A673 (cell line): ENCODE results near the gene CPN1.

ENCODE experiments used
- EZH2 ChIP-seq: fragments of 200-600 bp; sonication (generic); IDR thresholded peaks from 2 replicates; pipeline ENCODE4 v1.6.1; 2017; ENCODE audit warnings: borderline replicate concordance, low read depth, mild to moderate bottlenecking, mixed read lengths, antibody characterized with exemption, low read length; ENCODE audit not compliant: poor library complexity, severe bottlenecking
- TF ChIP-seq, protein P1 (sequence below): fragments of 300-800, 200-600 bp; sonication (generic); conservative IDR thresholded peaks from 2 replicates; pipeline ENCODE4 v1.5.1; 2017; ENCODE audit warnings: low read depth, mild to moderate bottlenecking, antibody characterized with exemption, low read length, moderate library complexity, mixed read lengths

DNA sequence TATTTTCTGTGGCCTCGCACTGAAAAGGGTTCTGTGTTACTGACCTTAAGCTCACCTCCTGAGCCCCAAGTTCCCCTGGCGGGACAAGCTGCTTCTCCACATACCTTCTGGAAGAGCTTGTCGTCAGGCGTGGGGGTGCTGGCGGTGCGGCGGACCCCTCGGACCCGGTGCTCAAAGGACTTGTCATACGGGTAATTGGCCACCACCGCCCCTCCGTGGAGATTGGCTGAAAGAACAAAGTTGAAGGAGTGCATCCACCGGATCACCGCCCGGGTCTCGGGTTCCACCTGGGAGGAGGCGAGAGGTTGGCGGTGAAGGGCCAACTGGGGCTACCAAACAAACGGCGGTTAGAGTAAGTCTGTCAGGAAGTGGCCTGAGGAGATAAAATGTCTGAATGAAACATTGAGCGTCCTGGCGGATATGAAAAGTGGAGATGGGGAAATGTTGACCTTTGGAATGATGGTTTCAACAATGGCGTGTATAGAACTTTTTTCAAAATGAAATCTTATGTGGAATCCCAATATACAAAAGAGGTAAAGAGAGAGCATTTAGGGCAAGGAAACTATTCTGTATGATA, 16.5 kb downstream of the CPN1 start:
- TF ChIP-seq, protein P1, sequence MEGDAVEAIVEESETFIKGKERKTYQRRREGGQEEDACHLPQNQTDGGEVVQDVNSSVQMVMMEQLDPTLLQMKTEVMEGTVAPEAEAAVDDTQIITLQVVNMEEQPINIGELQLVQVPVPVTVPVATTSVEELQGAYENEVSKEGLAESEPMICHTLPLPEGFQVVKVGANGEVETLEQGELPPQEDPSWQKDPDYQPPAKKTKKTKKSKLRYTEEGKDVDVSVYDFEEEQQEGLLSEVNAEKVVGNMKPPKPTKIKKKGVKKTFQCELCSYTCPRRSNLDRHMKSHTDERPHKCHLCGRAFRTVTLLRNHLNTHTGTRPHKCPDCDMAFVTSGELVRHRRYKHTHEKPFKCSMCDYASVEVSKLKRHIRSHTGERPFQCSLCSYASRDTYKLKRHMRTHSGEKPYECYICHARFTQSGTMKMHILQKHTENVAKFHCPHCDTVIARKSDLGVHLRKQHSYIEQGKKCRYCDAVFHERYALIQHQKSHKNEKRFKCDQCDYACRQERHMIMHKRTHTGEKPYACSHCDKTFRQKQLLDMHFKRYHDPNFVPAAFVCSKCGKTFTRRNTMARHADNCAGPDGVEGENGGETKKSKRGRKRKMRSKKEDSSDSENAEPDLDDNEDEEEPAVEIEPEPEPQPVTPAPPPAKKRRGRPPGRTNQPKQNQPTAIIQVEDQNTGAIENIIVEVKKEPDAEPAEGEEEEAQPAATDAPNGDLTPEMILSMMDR = no peak
- no peak for TF ChIP-seq EZH2
